Neural cell (in vitro differentiated cells): ENCODE measurements around the gene BUB3. TPM values are rescaled to one million over a fixed set of nuclear protein-coding genes. Genes with fewer than 3 reads are reported as not detected.

Source experiments
- H2AFZ ChIP-seq: fragments of 200-600, 300-800 bp; sonication (generic), shearing (Covaris generic); 2 replicates; pipeline ENCODE4 v1.6.0; 2014; ENCODE audit warnings: low read depth, mild to moderate bottlenecking, antibody characterized with exemption, low read length, moderate library complexity
- H3F3A ChIP-seq: fragments of 200-600 bp; shearing (Covaris generic); 2 replicates; pipeline ENCODE4 v1.6.1; 2016; ENCODE audit warnings: mild to moderate bottlenecking, moderate library complexity, mixed read lengths, antibody characterized with exemption, low read length; ENCODE audit not compliant: insufficient read depth, poor library complexity, severe bottlenecking
- H3K27ac ChIP-seq: fragments of 200-600, 300-800 bp; sonication (generic), shearing (Covaris generic); 2 replicates; pipeline ENCODE4 v1.5.1; 2014; ENCODE audit warnings: mild to moderate bottlenecking, low read length, moderate library complexity
- H3K27me3 ChIP-seq: fragments of 300-800, 200-600 bp; sonication (generic), shearing (Covaris generic); 2 replicates; pipeline ENCODE4 v1.6.0; 2014; ENCODE audit warnings: mild to moderate bottlenecking, low read depth, low read length, moderate library complexity; ENCODE audit not compliant: insufficient read depth
- H3K36me3 ChIP-seq: fragments of 300-800, 200-600 bp; sonication (generic), shearing (Covaris generic); 2 replicates; pipeline ENCODE4 v1.5.1; 2014; ENCODE audit warnings: mild to moderate bottlenecking, antibody characterized with exemption, low read length, moderate library complexity; ENCODE audit not compliant: insufficient read depth
- H3K4me2 ChIP-seq: fragments of 300-800, 200-600 bp; sonication (generic), shearing (Covaris generic); 2 replicates; pipeline ENCODE4 v1.6.0; 2014; ENCODE audit warnings: mild to moderate bottlenecking, low read length
- H3K4me3 ChIP-seq: fragments of 300-800, 200-600 bp; sonication (generic), shearing (Covaris generic); 2 replicates; pipeline ENCODE4 v1.5.1; 2014; ENCODE audit warnings: mild to moderate bottlenecking, low read length, moderate library complexity
- H3K79me2 ChIP-seq: fragments of 200-600 bp; shearing (Covaris generic); replicated peaks from 2 replicates; pipeline ENCODE4 v1.6.0; 2014; ENCODE audit warnings: mild to moderate bottlenecking, low read length, moderate library complexity; ENCODE audit not compliant: insufficient read depth
- H3K9ac ChIP-seq: fragments of 300-800, 200-600 bp; sonication (generic), shearing (Covaris generic); 2 replicates; pipeline ENCODE4 v1.6.1; 2016; ENCODE audit warnings: mild to moderate bottlenecking, low read length, mixed read lengths
- H3K9me2 ChIP-seq: fragments of 200-600 bp; shearing (Covaris generic); 2 replicates; pipeline ENCODE4 v1.6.1; 2016; ENCODE audit warnings: mild to moderate bottlenecking, low read length, mixed read lengths; ENCODE audit not compliant: insufficient read depth
- H3K9me3 ChIP-seq: fragments of 200-600, 300-800 bp; sonication (generic), shearing (Covaris generic); 2 replicates; pipeline ENCODE4 v1.6.1; 2016; ENCODE audit warnings: mild to moderate bottlenecking, mixed run types, low read length, moderate library complexity, mixed read lengths
- H4K20me1 ChIP-seq: fragments of 200-600 bp; shearing (Covaris generic); 2 replicates; pipeline ENCODE4 v1.6.1; 2016; ENCODE audit warnings: mild to moderate bottlenecking, mixed run types; ENCODE audit not compliant: insufficient read depth
- EP300 ChIP-seq: fragments of 450-650 bp; conservative IDR thresholded peaks from 2 replicates; pipeline ENCODE4 v1.6.1; 2014; ENCODE audit warnings: antibody characterized with exemption, mild to moderate bottlenecking, moderate library complexity; ENCODE audit not compliant: poor library complexity, severe bottlenecking
- EZH2 ChIP-seq: fragments of 200-600, 300-800 bp; shearing (Covaris generic), sonication (generic); IDR thresholded peaks from 2 replicates; pipeline ENCODE4 v1.6.1; 2014; ENCODE audit warnings: antibody characterized with exemption, low read length, borderline replicate concordance, mild to moderate bottlenecking; ENCODE audit not compliant: insufficient read depth, poor library complexity, severe bottlenecking
- MXI1 ChIP-seq: fragments of 450-650 bp; conservative IDR thresholded peaks from 2 replicates; pipeline ENCODE4 v1.6.1; 2014; ENCODE audit warnings: antibody characterized with exemption, mild to moderate bottlenecking; ENCODE audit not compliant: poor library complexity, severe bottlenecking
- POLR2AphosphoS5 ChIP-seq: IDR thresholded peaks from 2 replicates; pipeline ENCODE4 v1.6.1; 2012
- RAD21 ChIP-seq: fragments of 450-650 bp; conservative IDR thresholded peaks from 2 replicates; pipeline ENCODE4 v1.6.1; 2014; ENCODE audit warnings: antibody characterized with exemption, mild to moderate bottlenecking, moderate library complexity
- SMC3 ChIP-seq: fragments of 450-650 bp; conservative IDR thresholded peaks from 2 replicates; pipeline ENCODE4 v1.6.1; 2014; ENCODE audit warnings: antibody characterized with exemption, mild to moderate bottlenecking, moderate library complexity; ENCODE audit not compliant: poor library complexity
- TAF1 ChIP-seq: IDR thresholded peaks from 2 replicates; pipeline ENCODE4 v1.6.1; 2012; ENCODE audit warnings: low read depth
- polyA plus RNA-seq: library from polyadenylated mRNA; depleted of rRNA; stranded (reverse); fragments of >200 nt; gene quantifications from 2 replicates; pipeline ENCODE4 v1.2.3, GENCODE V29; 2014
- TF ChIP-seq, protein P1 (sequence below): IDR thresholded peaks from 2 replicates; pipeline ENCODE4 v1.6.1; 2012; ENCODE audit warnings: borderline replicate concordance
- TF ChIP-seq, protein P2 (sequence below): fragments of 450-650 bp; IDR thresholded peaks from 2 replicates; pipeline ENCODE4 v1.5.1; 2014; ENCODE audit warnings: antibody characterized with exemption, mild to moderate bottlenecking, moderate library complexity; ENCODE audit not compliant: poor library complexity, severe bottlenecking

The BUB3 gene
- polyA plus RNA-seq, 1 donor from 2014 or later: 162 TPM

DNA sequence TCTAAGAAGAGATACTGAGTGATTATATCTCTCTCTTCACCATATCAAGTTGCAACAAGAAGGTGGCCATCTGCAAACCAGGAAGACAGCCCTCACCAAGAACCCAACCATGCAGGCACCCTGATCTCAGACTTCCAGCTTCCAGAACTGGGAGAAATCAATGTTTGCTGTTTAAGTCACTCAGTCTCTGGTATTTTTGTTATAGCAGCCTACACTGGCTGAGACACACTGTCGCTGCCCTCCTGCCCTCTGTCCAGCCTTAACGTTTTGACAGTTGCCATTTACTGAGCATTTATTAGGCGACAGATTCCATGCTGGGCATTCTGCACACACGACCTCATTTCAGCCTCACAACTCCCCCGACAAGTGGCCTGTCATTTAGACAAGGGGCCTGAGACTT is 28.0 kb upstream of the BUB3 start:
- H3K79me2 ChIP-seq: no peaks in the 10 kb centered on the region
- H3K9me2 ChIP-seq: no peaks in the 10 kb centered on the region
- no peak overlapping the region for H3K4me2 ChIP-seq
- no peak overlapping the region for H3K9ac ChIP-seq
- H3K27me3 ChIP-seq: peaks cover 44% of the 10 kb centered on the region
- H3K27ac ChIP-seq: no peak overlapping the region
- H3K9me3 ChIP-seq: no peaks in the 10 kb centered on the region
- no peaks in the 10 kb centered on the region for H3K36me3 ChIP-seq
- no peaks in the 10 kb centered on the region for H3F3A ChIP-seq
- H2AFZ ChIP-seq: no peak overlapping the region
- no peaks in the 10 kb centered on the region for H4K20me1 ChIP-seq
- H3K4me3 ChIP-seq: no peak overlapping the region
- no peak for TF ChIP-seq TAF1
- TF ChIP-seq, protein P1, sequence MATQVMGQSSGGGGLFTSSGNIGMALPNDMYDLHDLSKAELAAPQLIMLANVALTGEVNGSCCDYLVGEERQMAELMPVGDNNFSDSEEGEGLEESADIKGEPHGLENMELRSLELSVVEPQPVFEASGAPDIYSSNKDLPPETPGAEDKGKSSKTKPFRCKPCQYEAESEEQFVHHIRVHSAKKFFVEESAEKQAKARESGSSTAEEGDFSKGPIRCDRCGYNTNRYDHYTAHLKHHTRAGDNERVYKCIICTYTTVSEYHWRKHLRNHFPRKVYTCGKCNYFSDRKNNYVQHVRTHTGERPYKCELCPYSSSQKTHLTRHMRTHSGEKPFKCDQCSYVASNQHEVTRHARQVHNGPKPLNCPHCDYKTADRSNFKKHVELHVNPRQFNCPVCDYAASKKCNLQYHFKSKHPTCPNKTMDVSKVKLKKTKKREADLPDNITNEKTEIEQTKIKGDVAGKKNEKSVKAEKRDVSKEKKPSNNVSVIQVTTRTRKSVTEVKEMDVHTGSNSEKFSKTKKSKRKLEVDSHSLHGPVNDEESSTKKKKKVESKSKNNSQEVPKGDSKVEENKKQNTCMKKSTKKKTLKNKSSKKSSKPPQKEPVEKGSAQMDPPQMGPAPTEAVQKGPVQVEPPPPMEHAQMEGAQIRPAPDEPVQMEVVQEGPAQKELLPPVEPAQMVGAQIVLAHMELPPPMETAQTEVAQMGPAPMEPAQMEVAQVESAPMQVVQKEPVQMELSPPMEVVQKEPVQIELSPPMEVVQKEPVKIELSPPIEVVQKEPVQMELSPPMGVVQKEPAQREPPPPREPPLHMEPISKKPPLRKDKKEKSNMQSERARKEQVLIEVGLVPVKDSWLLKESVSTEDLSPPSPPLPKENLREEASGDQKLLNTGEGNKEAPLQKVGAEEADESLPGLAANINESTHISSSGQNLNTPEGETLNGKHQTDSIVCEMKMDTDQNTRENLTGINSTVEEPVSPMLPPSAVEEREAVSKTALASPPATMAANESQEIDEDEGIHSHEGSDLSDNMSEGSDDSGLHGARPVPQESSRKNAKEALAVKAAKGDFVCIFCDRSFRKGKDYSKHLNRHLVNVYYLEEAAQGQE: no peak
- TF ChIP-seq, protein P2, sequence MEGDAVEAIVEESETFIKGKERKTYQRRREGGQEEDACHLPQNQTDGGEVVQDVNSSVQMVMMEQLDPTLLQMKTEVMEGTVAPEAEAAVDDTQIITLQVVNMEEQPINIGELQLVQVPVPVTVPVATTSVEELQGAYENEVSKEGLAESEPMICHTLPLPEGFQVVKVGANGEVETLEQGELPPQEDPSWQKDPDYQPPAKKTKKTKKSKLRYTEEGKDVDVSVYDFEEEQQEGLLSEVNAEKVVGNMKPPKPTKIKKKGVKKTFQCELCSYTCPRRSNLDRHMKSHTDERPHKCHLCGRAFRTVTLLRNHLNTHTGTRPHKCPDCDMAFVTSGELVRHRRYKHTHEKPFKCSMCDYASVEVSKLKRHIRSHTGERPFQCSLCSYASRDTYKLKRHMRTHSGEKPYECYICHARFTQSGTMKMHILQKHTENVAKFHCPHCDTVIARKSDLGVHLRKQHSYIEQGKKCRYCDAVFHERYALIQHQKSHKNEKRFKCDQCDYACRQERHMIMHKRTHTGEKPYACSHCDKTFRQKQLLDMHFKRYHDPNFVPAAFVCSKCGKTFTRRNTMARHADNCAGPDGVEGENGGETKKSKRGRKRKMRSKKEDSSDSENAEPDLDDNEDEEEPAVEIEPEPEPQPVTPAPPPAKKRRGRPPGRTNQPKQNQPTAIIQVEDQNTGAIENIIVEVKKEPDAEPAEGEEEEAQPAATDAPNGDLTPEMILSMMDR: no peak
- TF ChIP-seq MXI1: no peak
- no peak for TF ChIP-seq POLR2AphosphoS5
- TF ChIP-seq EP300: no peak
- no peak for TF ChIP-seq RAD21
- no peak for TF ChIP-seq EZH2
- no peak for TF ChIP-seq SMC3

DNA sequence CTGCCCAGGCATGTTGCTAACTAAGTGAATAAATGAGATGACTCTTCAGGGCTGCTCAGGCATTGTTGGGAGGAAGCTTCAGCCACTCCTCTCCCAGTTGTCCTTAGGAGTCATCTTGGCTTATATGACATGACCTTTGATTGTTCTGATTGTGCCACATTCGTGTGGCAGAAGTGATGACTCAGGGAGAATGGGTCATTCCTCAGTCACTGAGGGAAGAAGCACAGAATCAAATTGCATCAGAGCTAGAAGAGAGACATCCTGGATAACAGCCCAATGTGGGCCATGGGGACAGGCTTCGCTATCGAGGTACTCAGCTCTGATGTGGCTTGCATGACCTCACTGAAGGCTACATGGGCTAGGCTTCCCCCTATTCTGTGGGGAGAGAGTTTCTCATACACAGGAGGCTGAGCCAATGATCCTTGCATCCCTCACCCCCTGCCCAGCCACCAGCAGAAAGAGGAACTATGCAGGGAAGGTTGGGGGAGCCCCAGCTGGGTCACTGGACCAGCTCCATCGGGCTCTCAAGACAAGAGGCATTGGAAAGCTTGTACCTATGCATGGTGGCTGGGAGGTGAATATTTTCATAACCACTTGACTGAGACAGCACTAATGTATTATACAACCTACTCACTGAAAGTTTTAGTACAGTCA is 24.5 kb upstream of the BUB3 start:
- Histone ChIP-seq H3K9me2 (no peaks in the 10 kb centered on the region), H3F3A (no peaks in the 10 kb centered on the region), H3K79me2 (no peaks in the 10 kb centered on the region), H3K9ac (no peak overlapping the region), H4K20me1 (no peaks in the 10 kb centered on the region), H3K4me2 (no peak overlapping the region), H3K36me3 (no peaks in the 10 kb centered on the region), H2AFZ (no peak overlapping the region), H3K27ac (no peak overlapping the region), H3K9me3 (no peaks in the 10 kb centered on the region), H3K27me3 (peaks cover 79% of the 10 kb centered on the region), H3K4me3 (no peak overlapping the region)
- no peak for TF ChIP-seq MXI1
- TF ChIP-seq, protein P2: no peak
- no peak for TF ChIP-seq TAF1
